DND-41 (cell line): ENCODE measurements around the gene MYLK.

Source experiments
- ATAC-seq: fragments of 200-7000 bp; cut with Tn5 transposase; 3 replicates; pipeline ENCODE4 v1.9.1; 2021; ENCODE audit warnings: low read depth; ENCODE audit not compliant: insufficient read depth
- DNase-seq: peaks from one replicate; pipeline ENCODE4 v3.0.0-alpha.2; 2020
- H2AFZ ChIP-seq: 2 replicates; pipeline ENCODE4 v1.6.0; 2012; ENCODE audit warnings: low read depth, low read length
- H3K27ac ChIP-seq: 2 replicates; pipeline ENCODE4 v1.5.1; 2012; ENCODE audit warnings: low read length, inconsistent platforms
- H3K27me3 ChIP-seq: fragments of 200-600 bp; sonication (generic); 2 replicates; pipeline ENCODE4 v1.6.0; 2012; ENCODE audit warnings: low read length, mild to moderate bottlenecking, inconsistent platforms; ENCODE audit not compliant: insufficient read depth, poor library complexity
- H3K36me3 ChIP-seq: 2 replicates; pipeline ENCODE4 v1.5.1; 2012; ENCODE audit warnings: low read length, inconsistent platforms; ENCODE audit not compliant: insufficient read depth
- H3K4me1 ChIP-seq: 2 replicates; pipeline ENCODE4 v1.5.1; 2012; ENCODE audit warnings: mild to moderate bottlenecking, low read length; ENCODE audit not compliant: insufficient read depth
- H3K4me2 ChIP-seq: 2 replicates; pipeline ENCODE4 v1.6.0; 2012; ENCODE audit warnings: mild to moderate bottlenecking, moderate library complexity, low read length, inconsistent platforms; ENCODE audit not compliant: insufficient read depth
- H3K4me3 ChIP-seq, 2 experiments: fragments of 200-600 bp in 1 of 2; shearing (Covaris generic) in 1 of 2; 2 replicates each; pipeline ENCODE4 v1.5.1; 2012 to 2016; ENCODE audit warnings: inconsistent platforms in 2 of 2, low read length in 2 of 2, mild to moderate bottlenecking in 2 of 2, low read depth in 1 of 2, moderate library complexity in 1 of 2
- H3K79me2 ChIP-seq: 2 replicates; pipeline ENCODE4 v1.6.0; 2012; ENCODE audit warnings: low read length, inconsistent platforms; ENCODE audit not compliant: insufficient read depth
- H3K9ac ChIP-seq: 2 replicates; pipeline ENCODE4 v1.6.0; 2012; ENCODE audit warnings: low read depth, mild to moderate bottlenecking, inconsistent platforms, low read length, moderate library complexity
- H3K9me3 ChIP-seq: 2 replicates; pipeline ENCODE4 v1.5.1; 2012; ENCODE audit warnings: low read length, moderate library complexity, mild to moderate bottlenecking, inconsistent platforms; ENCODE audit not compliant: insufficient read depth, severe bottlenecking
- H4K20me1 ChIP-seq: 2 replicates; pipeline ENCODE4 v1.6.0; 2012; ENCODE audit warnings: low read length; ENCODE audit not compliant: insufficient read depth
- CTCF ChIP-seq: IDR thresholded peaks from 2 replicates; pipeline ENCODE4 v1.5.1; 2012; ENCODE audit warnings: borderline replicate concordance, low read length, moderate library complexity, mild to moderate bottlenecking; ENCODE audit not compliant: poor library complexity, severe bottlenecking; ENCODE audit errors: extremely low read depth
- EZH2 ChIP-seq: IDR thresholded peaks from 3 replicates; pipeline ENCODE4 v1.6.1; 2012; ENCODE audit warnings: borderline replicate concordance, low read depth, mild to moderate bottlenecking, moderate library complexity, low read length, inconsistent platforms; ENCODE audit not compliant: severe bottlenecking

The MYLK gene

GRCh38 chr3:123884203-123884831 lies at the start of gene MYLK:
Gene MYLK, minus strand, starts transcription at chr3:123884332. Its CDS starts 90,491 bp downstream, at chr3:123793841.
- H3K9me3 ChIP-seq, result no peaks in the 10 kb centered on the region
- no peak for DNase-seq
- no peaks in the 10 kb centered on the region for H3K79me2 ChIP-seq
- H3K36me3 ChIP-seq, result no peaks in the 10 kb centered on the region
- H3K4me1 ChIP-seq, result no peaks in the 10 kb centered on the region
- TF ChIP-seq CTCF (no peak), EZH2 (no peak)
- H2AFZ ChIP-seq, result no peak within 1 kb of the TSS
- no peaks in the 10 kb centered on the region for H4K20me1 ChIP-seq
- H3K9ac ChIP-seq, result no peak within 1 kb of the TSS
- no peaks in the 10 kb centered on the region for H3K27me3 ChIP-seq
- ATAC-seq, result no peak
- no peak within 1 kb of the TSS for H3K27ac ChIP-seq
- no peak within 1 kb of the TSS for H3K4me2 ChIP-seq
- H3K4me3 ChIP-seq, result no peak within 1 kb of the TSS

- H3K4me2 ChIP-seq, result no peak overlapping the region
- ATAC-seq, result no peak
- DNase-seq, result no peak
- H3K9ac ChIP-seq, result no peak overlapping the region
- H2AFZ ChIP-seq, result no peak overlapping the region
- H3K4me3 ChIP-seq, result no peak overlapping the region
- H4K20me1 ChIP-seq, result no peaks in the 10 kb centered on the region
- no peaks in the 10 kb centered on the region for H3K27me3 ChIP-seq
- H3K36me3 ChIP-seq, result peaks cover 78% of the 10 kb centered on the region
- no peaks in the 10 kb centered on the region for H3K9me3 ChIP-seq
- H3K79me2 ChIP-seq, result no peaks in the 10 kb centered on the region
- no peak for TF ChIP-seq EZH2
- TF ChIP-seq CTCF, result no peak
- no peak overlapping the region for H3K27ac ChIP-seq
- no peaks in the 10 kb centered on the region for H3K4me1 ChIP-seq
Observed at GRCh38 chr3:123930445-123930844, 46.3 kb upstream of the MYLK start.

- no peaks in the 10 kb centered on the region for H3K4me1 ChIP-seq
- H3K9ac ChIP-seq, result no peak overlapping the region
- peaks cover 81% of the 10 kb centered on the region for H3K36me3 ChIP-seq
- H3K27ac ChIP-seq, result no peak overlapping the region
- H3K4me3 ChIP-seq, result no peak overlapping the region
- H4K20me1 ChIP-seq, result no peaks in the 10 kb centered on the region
- DNase-seq (no peak), ATAC-seq (no peak)
- H3K9me3 ChIP-seq, result no peaks in the 10 kb centered on the region
- no peak overlapping the region for H2AFZ ChIP-seq
- no peaks in the 10 kb centered on the region for H3K27me3 ChIP-seq
- no peak overlapping the region for H3K4me2 ChIP-seq
- TF ChIP-seq EZH2 (no peak), CTCF (no peak)
- no peaks in the 10 kb centered on the region for H3K79me2 ChIP-seq
Observed at GRCh38 chr3:123929325-123929724, 45.2 kb upstream of the MYLK start.
